ENCODE measurements around the gene NDUFV1. TPM values are rescaled to one million over a fixed set of nuclear protein-coding genes. Genes with fewer than 3 reads are reported as not detected.

The NDUFV1 gene
- total and polyA plus RNA-seq, 3 donors from 2014 or later, result 187 to 369 (median 312) TPM

GRCh38 chr11:67642173-67643120 lies 35.7 kb downstream of the NDUFV1 start:
- no peaks in the 10 kb centered on the region for H3K27me3 ChIP-seq

GRCh38 chr11:67644042-67644441 lies 37.3 kb downstream of the NDUFV1 start:
- 83 to 96% methylated on average over 5 of the region's 5 CpGs for WGBS, 2 donors
- no peaks in the 10 kb centered on the region for H3K4me1 ChIP-seq
- TF ChIP-seq POLR2A (IDR thresholded peaks at IDR 0.05) (no peak), CTCF (IDR thresholded peaks at IDR 0.05) (no peak)
- no peaks in the 10 kb centered on the region for H3K36me3 ChIP-seq (ENCODE audit: low read depth, missing control alignments)
- no peaks in the 10 kb centered on the region for H3K27me3 ChIP-seq
- intact Hi-C loops (cut with DNase I; ENCODE audit: low total_unique reads), result no loop called here
- no peak overlapping the region for H3K27ac ChIP-seq
- H3K4me3 ChIP-seq, result no peak overlapping the region
- no peaks in the 10 kb centered on the region for H3K9me3 ChIP-seq
- DNase-seq, result no peak

More at GRCh38 chr11:67642173-67643120, 35.7 kb downstream of the NDUFV1 start:
- Histone ChIP-seq H3K4me3 (no peak overlapping the region), H3K4me1 (no peaks in the 10 kb centered on the region), H3K9me3 (no peaks in the 10 kb centered on the region), H3K36me3 (ENCODE audit: low read depth, missing control alignments) (no peaks in the 10 kb centered on the region), H3K27ac (no peak overlapping the region)
- intact Hi-C loops (cut with DNase I; ENCODE audit: low total_unique reads), result no loop called here
- 86 to 88% methylated on average over 12 to 15 of the region's 15 CpGs for WGBS, 2 donors
- TF ChIP-seq CTCF (IDR thresholded peaks at IDR 0.05), result no peak
- no peak for TF ChIP-seq POLR2A (IDR thresholded peaks at IDR 0.05)
- no peak for DNase-seq

- Histone ChIP-seq H3K27ac (no peak overlapping the region), H3K27me3 (no peaks in the 10 kb centered on the region), H3K4me1 (no peaks in the 10 kb centered on the region), H3K9me3 (no peaks in the 10 kb centered on the region), H3K4me3 (no peak overlapping the region), H3K36me3 (ENCODE audit: low read depth, missing control alignments) (no peaks in the 10 kb centered on the region)
- WGBS, 2 donors, result 89 to 91% methylated on average over 8 to 20 of the region's 22 CpGs
- TF ChIP-seq POLR2A (IDR thresholded peaks at IDR 0.05) (no peak), CTCF (IDR thresholded peaks at IDR 0.05) (no peak)
- DNase-seq, result no peak
- intact Hi-C loops (cut with DNase I; ENCODE audit: low total_unique reads), result no loop called here
Measured at GRCh38 chr11:67644472-67645418, 38.0 kb downstream of the NDUFV1 start.

GRCh38 chr11:67645521-67646461 lies 39.1 kb downstream of the NDUFV1 start:
- Histone ChIP-seq H3K27ac (no peak overlapping the region), H3K36me3 (ENCODE audit: low read depth, missing control alignments) (no peaks in the 10 kb centered on the region), H3K27me3 (no peaks in the 10 kb centered on the region), H3K9me3 (no peaks in the 10 kb centered on the region), H3K4me3 (no peak overlapping the region), H3K4me1 (no peaks in the 10 kb centered on the region)
- WGBS, 2 donors, result 68 to 74% methylated on average over 23 to 24 of the region's 24 CpGs
- TF ChIP-seq CTCF (IDR thresholded peaks at IDR 0.05) (no peak), POLR2A (IDR thresholded peaks at IDR 0.05) (no peak)
- intact Hi-C loops (cut with DNase I; ENCODE audit: low total_unique reads), result no loop called here
- no peak for DNase-seq

Measured in testis (tissue), 3 donors.